Loucy (cell line): Measurements from ENCODE around the gene LNPEP.

Experiments
- H2AFZ ChIP-seq: fragments of 200-600 bp; sonication (generic); 2 replicates; pipeline ENCODE4 v1.6.0; 2016; ENCODE audit warnings: antibody characterized with exemption, mild to moderate bottlenecking, low read length, moderate library complexity
- H3F3A ChIP-seq: fragments of 200-600 bp; 2 replicates; pipeline ENCODE4 v1.6.0; 2016; ENCODE audit warnings: antibody characterized with exemption, low read depth, mild to moderate bottlenecking
- H3K27me3 ChIP-seq: fragments of 200-600 bp; sonication (generic); 2 replicates; pipeline ENCODE4 v1.6.1; 2014; ENCODE audit warnings: low read length, mild to moderate bottlenecking; ENCODE audit not compliant: insufficient read depth, poor library complexity, severe bottlenecking
- H3K36me3 ChIP-seq: fragments of 200-600 bp; sonication (generic); 2 replicates; pipeline ENCODE4 v1.6.1; 2016; ENCODE audit warnings: low read length; ENCODE audit not compliant: insufficient read depth
- H3K4me1 ChIP-seq: fragments of 200-600 bp; sonication (generic); 2 replicates; pipeline ENCODE4 v1.5.1; 2014; ENCODE audit warnings: low read length, mild to moderate bottlenecking; ENCODE audit not compliant: insufficient read depth, poor library complexity, severe bottlenecking
- H3K4me2 ChIP-seq: fragments of 200-600 bp; sonication (generic); 2 replicates; pipeline ENCODE4 v1.6.0; 2014; ENCODE audit warnings: antibody characterized with exemption, low read length, low read depth, mild to moderate bottlenecking; ENCODE audit not compliant: poor library complexity, severe bottlenecking
- H3K4me3 ChIP-seq: fragments of 200-600 bp; sonication (generic); 2 replicates; pipeline ENCODE4 v1.5.1; 2014; ENCODE audit warnings: low read length, mild to moderate bottlenecking, mixed read lengths; ENCODE audit not compliant: poor library complexity, severe bottlenecking
- H3K79me2 ChIP-seq: fragments of 200-600 bp; sonication (generic); 2 replicates; pipeline ENCODE4 v1.6.1; 2014; ENCODE audit warnings: low read length; ENCODE audit not compliant: insufficient read depth
- H3K9ac ChIP-seq: fragments of 200-600 bp; sonication (generic); 2 replicates; pipeline ENCODE4 v1.6.0; 2014; ENCODE audit warnings: mild to moderate bottlenecking, low read depth, low read length, moderate library complexity; ENCODE audit not compliant: poor library complexity, severe bottlenecking
- H3K9me2 ChIP-seq: fragments of 200-600 bp; sonication (generic); replicated peaks from 2 replicates; pipeline ENCODE4 v1.6.1; 2016; ENCODE audit warnings: low read depth, low read length, mixed read lengths
- H3K9me3 ChIP-seq: fragments of 200-600 bp; sonication (generic); 2 replicates; pipeline ENCODE4 v1.6.1; 2014; ENCODE audit warnings: mild to moderate bottlenecking, antibody characterized with exemption, low read length, low read depth; ENCODE audit not compliant: insufficient read depth
- H4K20me1 ChIP-seq: fragments of 200-600 bp; sonication (generic); 2 replicates; pipeline ENCODE4 v1.6.0; 2014; ENCODE audit warnings: antibody characterized with exemption, low read length, mild to moderate bottlenecking; ENCODE audit not compliant: insufficient read depth, poor library complexity, severe bottlenecking
- CTCF ChIP-seq: fragments of 200-600 bp; sonication (generic); conservative IDR thresholded peaks from 2 replicates; pipeline ENCODE4 v1.5.1; 2014; ENCODE audit warnings: mild to moderate bottlenecking, antibody characterized with exemption, low read length
- EZH2phosphoT487 ChIP-seq: fragments of 200-600 bp; IDR thresholded peaks from 2 replicates; pipeline ENCODE4 v1.6.1; 2018; ENCODE audit warnings: antibody characterized with exemption, mild to moderate bottlenecking, moderate library complexity, borderline replicate concordance

Gene LNPEP

GRCh38 chr5:97067296-97067850 lies 131.5 kb downstream of the LNPEP start:
- Histone ChIP-seq H3K4me1 (no peaks in the 10 kb centered on the region), H3K9me3 (no peaks in the 10 kb centered on the region), H2AFZ (no peak overlapping the region), H3F3A (no peaks in the 10 kb centered on the region), H3K4me3 (no peak overlapping the region), H3K79me2 (no peaks in the 10 kb centered on the region), H3K27me3 (no peaks in the 10 kb centered on the region), H3K9ac (no peak overlapping the region), H3K4me2 (no peak overlapping the region), H4K20me1 (no peaks in the 10 kb centered on the region), H3K9me2 (no peaks in the 10 kb centered on the region), H3K36me3 (no peaks in the 10 kb centered on the region)
- no peak for TF ChIP-seq EZH2phosphoT487
- TF ChIP-seq CTCF: no peak

DNA sequence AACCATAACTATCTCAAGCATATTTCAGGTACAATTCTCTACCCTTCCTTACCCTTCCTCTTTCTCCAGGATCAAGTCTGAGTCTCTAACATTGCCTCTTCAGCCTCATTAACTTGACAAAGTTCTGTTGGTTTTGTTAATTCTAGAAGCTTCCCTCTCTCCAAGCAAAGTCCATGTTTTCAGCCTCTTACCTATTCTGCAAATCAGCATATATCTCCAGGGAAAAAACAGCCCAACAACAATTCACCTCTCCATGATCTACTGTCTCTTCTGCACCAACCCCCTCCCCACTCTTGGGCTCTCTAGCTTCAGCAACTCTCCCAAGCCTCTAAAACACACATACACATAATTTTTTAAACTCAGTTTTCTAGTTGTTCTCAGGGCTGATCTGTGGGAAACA lies 134.4 kb downstream of the LNPEP start:
- Histone ChIP-seq H3F3A (no peaks in the 10 kb centered on the region), H3K9me3 (no peaks in the 10 kb centered on the region), H4K20me1 (no peaks in the 10 kb centered on the region), H3K27me3 (no peaks in the 10 kb centered on the region), H3K4me2 (no peak overlapping the region), H3K9me2 (no peaks in the 10 kb centered on the region), H3K9ac (no peak overlapping the region), H3K4me3 (no peak overlapping the region), H2AFZ (no peak overlapping the region), H3K36me3 (no peaks in the 10 kb centered on the region), H3K79me2 (no peaks in the 10 kb centered on the region), H3K4me1 (no peaks in the 10 kb centered on the region)
- no peak for TF ChIP-seq CTCF
- TF ChIP-seq EZH2phosphoT487: no peak

GRCh38 chr5:97071101-97071500 lies 135.2 kb downstream of the LNPEP start:
- H3K9ac ChIP-seq: no peak overlapping the region
- H3K27me3 ChIP-seq: no peaks in the 10 kb centered on the region
- no peak overlapping the region for H3K4me2 ChIP-seq
- H3K9me3 ChIP-seq: no peaks in the 10 kb centered on the region
- no peaks in the 10 kb centered on the region for H3F3A ChIP-seq
- no peaks in the 10 kb centered on the region for H3K79me2 ChIP-seq
- H4K20me1 ChIP-seq: no peaks in the 10 kb centered on the region
- H2AFZ ChIP-seq: no peak overlapping the region
- TF ChIP-seq CTCF: no peak
- TF ChIP-seq EZH2phosphoT487: no peak
- no peaks in the 10 kb centered on the region for H3K4me1 ChIP-seq
- no peak overlapping the region for H3K4me3 ChIP-seq
- no peaks in the 10 kb centered on the region for H3K36me3 ChIP-seq
- H3K9me2 ChIP-seq: no peaks in the 10 kb centered on the region
